ENCODE data around the gene TREH. TPM values are rescaled to one million over a fixed set of nuclear protein-coding genes. Genes with fewer than 3 reads are reported as not detected.
A peak's percentile ranks its signal among the peaks of the same experiment; 100 is the strongest.

TREH gene
- total RNA-seq, 1 experiment from 2014 or later = 0.15 TPM

- no peak overlapping the region; the same call in 1 of the 2 replicates for H3K27ac ChIP-seq (ENCODE audit: low read depth, low read length)
- H3K79me2 ChIP-seq (ENCODE audit: insufficient read depth, low read length) = no peaks in the 10 kb centered on the region
- ChIA-PET CTCF (interaction anchor here (0.6 to 2.6 kb wide), 5 partner anchors 13 to 65 kb away, joined by 4 to 8 read pairs (median 5); partner anchors contain the start of gene PHLDB1), RAD21 (ENCODE audit: low non-redundant PET in 1 of 2, low total read pairs in 2 of 2, uncharacterized antibody in 2 of 2, unreplicated experiment in 2 of 2) (no interaction called here), POLR2A (interaction anchor here (1.0 kb wide), 1 partner anchor 10 kb away, joined by 3 read pairs; no protein-coding TSS in a partner anchor)
- H3K4me1 ChIP-seq (ENCODE audit: control insufficient read depth in 1 of 2, insufficient read depth in 2 of 2, low read length in 2 of 2) = peaks cover 7 to 16% of the 10 kb centered on the region in 2 experiments; a peak in 3 of 4 replicates
- ATAC-seq (peak; percentile 92), DNase-seq (ENCODE audit: low read depth, low spot score) (peak; percentile 65)
- intact Hi-C loops (cut with micrococcal nuclease) = loop anchor here (1.0 to 2.0 kb wide), 2 partner anchors 53 to 64 kb away; partner anchors contain the start of gene PHLDB1
- H3K9me3 ChIP-seq (ENCODE audit: control insufficient read depth in 1 of 2, insufficient read depth in 1 of 2, low read depth in 1 of 2, low read length in 2 of 2) = no peaks in the 10 kb centered on the region
- BruUV-seq (replicated peaks) = no TSS peak
- H3K9ac ChIP-seq (ENCODE audit: low read length) = no peak overlapping the region
- TF ChIP-seq ELF1 (IDR thresholded peaks at IDR 0.05; ENCODE audit: borderline replicate concordance, low read depth) (no peak), ZFX (IDR thresholded peaks at IDR 0.05) (no peak), FOSL1 (IDR thresholded peaks at IDR 0.05; ENCODE audit: low read depth) (no peak), EZH2phosphoT487 (IDR thresholded peaks at IDR 0.05; ENCODE audit: borderline replicate concordance) (no peak), YY1 (IDR thresholded peaks at IDR 0.05; ENCODE audit: extremely low read depth, insufficient replicate concordance, low read depth, low read length) (peak; percentile 43), SIN3A (IDR thresholded peaks at IDR 0.05; ENCODE audit: low read depth) (no peak), POLR2AphosphoS5 (IDR thresholded peaks at IDR 0.05; ENCODE audit: low read depth, low read length) (peak; percentile 28; the same call in 1 of the 2 replicates), RAD21 (IDR thresholded peaks at IDR 0.05; ENCODE audit: low read depth) (peak; percentile 96), ZBTB33 (IDR thresholded peaks at IDR 0.05; ENCODE audit: extremely low read depth, insufficient replicate concordance, low read length) (peak; percentile 8)
- TF ChIP-seq, protein P1, sequence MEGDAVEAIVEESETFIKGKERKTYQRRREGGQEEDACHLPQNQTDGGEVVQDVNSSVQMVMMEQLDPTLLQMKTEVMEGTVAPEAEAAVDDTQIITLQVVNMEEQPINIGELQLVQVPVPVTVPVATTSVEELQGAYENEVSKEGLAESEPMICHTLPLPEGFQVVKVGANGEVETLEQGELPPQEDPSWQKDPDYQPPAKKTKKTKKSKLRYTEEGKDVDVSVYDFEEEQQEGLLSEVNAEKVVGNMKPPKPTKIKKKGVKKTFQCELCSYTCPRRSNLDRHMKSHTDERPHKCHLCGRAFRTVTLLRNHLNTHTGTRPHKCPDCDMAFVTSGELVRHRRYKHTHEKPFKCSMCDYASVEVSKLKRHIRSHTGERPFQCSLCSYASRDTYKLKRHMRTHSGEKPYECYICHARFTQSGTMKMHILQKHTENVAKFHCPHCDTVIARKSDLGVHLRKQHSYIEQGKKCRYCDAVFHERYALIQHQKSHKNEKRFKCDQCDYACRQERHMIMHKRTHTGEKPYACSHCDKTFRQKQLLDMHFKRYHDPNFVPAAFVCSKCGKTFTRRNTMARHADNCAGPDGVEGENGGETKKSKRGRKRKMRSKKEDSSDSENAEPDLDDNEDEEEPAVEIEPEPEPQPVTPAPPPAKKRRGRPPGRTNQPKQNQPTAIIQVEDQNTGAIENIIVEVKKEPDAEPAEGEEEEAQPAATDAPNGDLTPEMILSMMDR (IDR thresholded peaks at IDR 0.05 in 2 of 3, conservative IDR thresholded peaks at IDR 0.05 in 1 of 3; ENCODE audit: borderline replicate concordance in 1 of 3, insufficient read depth in 1 of 3, low read depth in 2 of 3, low read length in 2 of 3) = peak; percentile 97 to 99 (median 98)
- no peaks in the 10 kb centered on the region for H3K9me2 ChIP-seq (ENCODE audit: insufficient read depth)
- no peaks in the 10 kb centered on the region; a peak in 1 of 4 replicates for H3K36me3 ChIP-seq (ENCODE audit: control insufficient read depth in 1 of 2, insufficient read depth in 2 of 2, low read length in 2 of 2)
- no peaks in the 10 kb centered on the region for H4K20me1 ChIP-seq (ENCODE audit: insufficient read depth)
- no peaks in the 10 kb centered on the region for H3K27me3 ChIP-seq (ENCODE audit: insufficient read depth, low read length)
- no peak overlapping the region for H2AFZ ChIP-seq (ENCODE audit: low read depth, low read length, poor library complexity, severe bottlenecking)
- no peak overlapping the region for H3K4me3 ChIP-seq (replicated peaks in 1 of 2; ENCODE audit: low read depth in 1 of 2, low read length in 2 of 2)
- peak overlapping the region; percentile 44 for H3K4me2 ChIP-seq (ENCODE audit: low read length)
Observed at GRCh38 chr11:118659314-118659952, 20.0 kb downstream of the TREH start.
